ENCODE measurements around the gene NFIX.

- no peak for TF ChIP-seq GATA2 (IDR thresholded peaks at IDR 0.05; ENCODE audit: low read depth, low read length)
- TF ChIP-seq GATA3 (IDR thresholded peaks at IDR 0.05; ENCODE audit: low read depth, low read length): no peak
Observed at GRCh38 chr19:13085666-13086065, 90.4 kb downstream of the NFIX start.
